Osteoblast (primary cell): Measurements from ENCODE around the gene PAK3. TPM values are rescaled to one million over a fixed set of nuclear protein-coding genes. Genes with fewer than 3 reads are reported as not detected.
A peak's percentile ranks its signal among the peaks of the same experiment; 100 is the strongest.

Experiments
- DNase-seq: peaks from one replicate; pipeline ENCODE4 v3.0.0; 2011; ENCODE audit warnings: low spot score, mixed read lengths; ENCODE audit not compliant: insufficient read length; ENCODE audit errors: missing footprints
- H2AFZ ChIP-seq: 2 replicates; pipeline ENCODE4 v1.6.0; 2011; ENCODE audit warnings: mild to moderate bottlenecking, low read length
- H3K27ac ChIP-seq: 2 replicates; pipeline ENCODE4 v1.5.1; 2011; ENCODE audit warnings: mild to moderate bottlenecking, low read depth, low read length, moderate library complexity
- H3K27me3 ChIP-seq: 2 replicates; pipeline ENCODE4 v1.6.0; 2012; ENCODE audit warnings: mild to moderate bottlenecking, control low read depth, inconsistent platforms, low read length, moderate library complexity; ENCODE audit not compliant: insufficient read depth
- H3K36me3 ChIP-seq: 2 replicates; pipeline ENCODE4 v1.5.1; 2011; ENCODE audit warnings: mild to moderate bottlenecking, low read length, control low read depth, moderate library complexity; ENCODE audit not compliant: insufficient read depth
- H3K4me1 ChIP-seq: 2 replicates; pipeline ENCODE4 v1.5.1; 2011; ENCODE audit warnings: mild to moderate bottlenecking, low read length, control low read depth, moderate library complexity; ENCODE audit not compliant: insufficient read depth
- H3K4me2 ChIP-seq: 2 replicates; pipeline ENCODE4 v1.6.0; 2011; ENCODE audit warnings: mild to moderate bottlenecking, low read length; ENCODE audit not compliant: insufficient read depth
- H3K4me3 ChIP-seq: fragments of 200-600 bp; sonication (generic); 3 replicates; pipeline ENCODE4 v1.5.1; 2012; ENCODE audit warnings: mild to moderate bottlenecking, low read length, inconsistent platforms; ENCODE audit not compliant: insufficient read depth
- H3K79me2 ChIP-seq: 2 replicates; pipeline ENCODE4 v1.6.0; 2012; ENCODE audit warnings: mild to moderate bottlenecking, low read length, control low read depth, inconsistent platforms; ENCODE audit not compliant: insufficient read depth
- H3K9me3 ChIP-seq: 2 replicates; pipeline ENCODE4 v1.5.1; 2011; ENCODE audit warnings: low read depth, low read length, control low read depth
- H4K20me1 ChIP-seq: 2 replicates; pipeline ENCODE4 v1.6.0; 2012; ENCODE audit warnings: mild to moderate bottlenecking, low read length, control low read depth; ENCODE audit not compliant: insufficient read depth
- total RNA-seq: library from RNA; depleted of rRNA; stranded (reverse); fragments of >200 nt; gene quantifications from 2 replicates; pipeline ENCODE4 v1.2.3, GENCODE V29; 2012
- TF ChIP-seq, protein P1 (sequence below): IDR thresholded peaks from 2 replicates; pipeline ENCODE4 v1.5.1; 2011; ENCODE audit warnings: mild to moderate bottlenecking, low read depth, low read length, moderate library complexity; ENCODE audit errors: extremely low read depth

Gene PAK3
- total RNA-seq = 1.4 and 2.4 TPM in 2 replicates

DNA sequence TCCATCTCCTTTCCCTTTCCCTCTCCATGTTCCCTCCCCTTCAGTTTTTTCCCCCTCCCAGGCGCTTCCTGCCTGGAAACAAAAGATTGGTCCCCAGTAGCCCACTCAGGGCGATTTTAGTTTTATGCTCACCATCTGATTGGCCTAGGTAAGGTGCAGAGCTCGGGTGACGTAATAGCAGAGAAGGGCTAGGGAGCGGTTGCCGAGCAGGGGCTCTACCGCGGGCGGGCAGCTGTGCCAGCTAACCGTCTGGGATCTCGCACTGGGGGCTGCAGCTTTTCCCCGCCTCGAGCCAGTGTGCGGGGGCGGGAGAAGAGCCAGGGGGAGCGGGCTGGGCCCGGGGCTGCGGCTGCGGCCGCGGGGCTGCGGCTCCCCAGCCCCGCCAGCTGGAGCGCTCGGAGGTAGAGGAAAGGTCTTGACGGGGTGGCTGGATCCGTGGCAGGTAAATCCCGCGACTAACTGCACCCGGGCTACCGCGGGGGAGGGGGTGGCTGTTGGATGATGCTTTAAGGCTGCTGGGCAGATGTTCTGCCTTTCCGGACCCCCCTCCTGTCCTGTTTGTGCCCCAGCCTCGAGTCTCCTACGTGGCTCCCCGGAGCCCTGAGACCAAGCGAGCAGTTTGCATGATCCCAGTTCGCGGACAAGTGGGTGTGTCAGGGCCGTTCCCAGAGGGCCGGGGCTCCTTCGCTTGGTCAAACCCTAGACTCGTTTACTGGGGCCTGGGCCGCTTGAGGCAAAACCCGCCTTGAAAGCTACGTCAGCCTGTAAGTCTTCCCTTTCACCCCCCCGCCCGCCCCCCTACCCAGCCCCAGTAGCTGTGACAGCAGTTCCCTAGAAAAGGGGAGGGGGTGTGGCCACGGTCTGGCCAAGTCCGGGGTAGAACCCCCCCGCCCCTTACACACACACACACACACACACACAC is at the start of gene PAK3:
Gene PAK3 (plus strand): TSS at position 218 of the 922 bp plus-strand sequence. CDS start 26,913 bp downstream, outside the sequence.
- Histone ChIP-seq H3K9me3 (no peaks in the 10 kb centered on the region), H3K4me1 (no peaks in the 10 kb centered on the region), H3K4me3 (peak within 1 kb of the TSS; percentile 70), H3K4me2 (peak within 1 kb of the TSS; percentile 71), H3K36me3 (no peaks in the 10 kb centered on the region), H2AFZ (peak within 1 kb of the TSS; percentile 71), H3K27me3 (peaks cover 14% of the 10 kb centered on the region), H3K79me2 (no peaks in the 10 kb centered on the region), H4K20me1 (no peaks in the 10 kb centered on the region), H3K27ac (peak within 1 kb of the TSS; percentile 13)
- DNase-seq = peak; percentile 94
- TF ChIP-seq, protein P1, sequence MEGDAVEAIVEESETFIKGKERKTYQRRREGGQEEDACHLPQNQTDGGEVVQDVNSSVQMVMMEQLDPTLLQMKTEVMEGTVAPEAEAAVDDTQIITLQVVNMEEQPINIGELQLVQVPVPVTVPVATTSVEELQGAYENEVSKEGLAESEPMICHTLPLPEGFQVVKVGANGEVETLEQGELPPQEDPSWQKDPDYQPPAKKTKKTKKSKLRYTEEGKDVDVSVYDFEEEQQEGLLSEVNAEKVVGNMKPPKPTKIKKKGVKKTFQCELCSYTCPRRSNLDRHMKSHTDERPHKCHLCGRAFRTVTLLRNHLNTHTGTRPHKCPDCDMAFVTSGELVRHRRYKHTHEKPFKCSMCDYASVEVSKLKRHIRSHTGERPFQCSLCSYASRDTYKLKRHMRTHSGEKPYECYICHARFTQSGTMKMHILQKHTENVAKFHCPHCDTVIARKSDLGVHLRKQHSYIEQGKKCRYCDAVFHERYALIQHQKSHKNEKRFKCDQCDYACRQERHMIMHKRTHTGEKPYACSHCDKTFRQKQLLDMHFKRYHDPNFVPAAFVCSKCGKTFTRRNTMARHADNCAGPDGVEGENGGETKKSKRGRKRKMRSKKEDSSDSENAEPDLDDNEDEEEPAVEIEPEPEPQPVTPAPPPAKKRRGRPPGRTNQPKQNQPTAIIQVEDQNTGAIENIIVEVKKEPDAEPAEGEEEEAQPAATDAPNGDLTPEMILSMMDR = no peak

DNA sequence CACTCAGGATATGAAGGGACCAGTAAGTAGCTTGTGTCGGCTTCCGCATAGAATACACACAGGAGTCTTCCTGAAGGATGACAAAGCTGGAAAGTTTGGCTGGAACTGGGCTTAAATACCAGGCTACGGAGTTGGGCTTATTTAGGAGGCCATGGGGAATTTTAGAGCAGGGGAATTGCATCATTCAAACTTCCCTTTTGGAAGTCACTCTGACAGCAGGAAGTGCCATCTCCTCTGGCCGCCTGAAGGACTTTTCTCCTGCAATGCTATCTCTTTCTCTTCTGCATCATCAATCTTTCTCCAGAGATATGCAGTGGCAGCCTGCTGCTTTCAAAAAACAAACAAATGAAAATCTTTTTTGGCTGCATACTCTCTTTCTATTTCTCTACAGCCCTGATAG is 48.4 kb upstream of the PAK3 start:
- Histone ChIP-seq H3K9me3 (no peaks in the 10 kb centered on the region), H3K4me3 (no peak overlapping the region), H3K36me3 (no peaks in the 10 kb centered on the region), H3K27ac (no peak overlapping the region), H3K27me3 (peaks cover 4% of the 10 kb centered on the region), H3K4me1 (no peaks in the 10 kb centered on the region), H2AFZ (no peak overlapping the region), H3K4me2 (no peak overlapping the region), H3K79me2 (no peaks in the 10 kb centered on the region), H4K20me1 (no peaks in the 10 kb centered on the region)
- DNase-seq = no peak
- TF ChIP-seq, protein P1 = no peak

DNA sequence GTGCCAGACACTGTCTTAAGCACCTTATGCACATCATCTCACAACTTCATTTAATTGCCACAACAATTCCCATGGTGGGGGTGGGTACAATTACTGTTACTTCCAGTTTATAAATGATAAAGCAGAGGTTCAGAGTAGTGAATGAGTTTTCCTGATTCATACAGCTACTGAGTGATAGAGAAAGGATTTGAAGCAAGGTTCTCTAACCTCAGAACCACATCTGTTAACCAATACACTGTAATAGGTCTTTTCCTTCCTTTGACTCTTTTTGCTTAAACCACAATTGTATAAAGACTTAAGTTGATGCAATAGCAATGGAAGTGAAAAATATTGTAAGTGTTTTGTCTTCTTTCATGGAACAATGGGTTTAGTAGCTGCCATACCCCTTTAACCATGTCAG is 43.5 kb upstream of the PAK3 start:
- H3K27me3 ChIP-seq = peaks cover 3% of the 10 kb centered on the region
- H3K4me2 ChIP-seq = no peak overlapping the region
- no peak overlapping the region for H3K27ac ChIP-seq
- H3K9me3 ChIP-seq = no peaks in the 10 kb centered on the region
- H3K36me3 ChIP-seq = no peaks in the 10 kb centered on the region
- H4K20me1 ChIP-seq = no peaks in the 10 kb centered on the region
- TF ChIP-seq, protein P1 = no peak
- H3K4me3 ChIP-seq = no peak overlapping the region
- H3K79me2 ChIP-seq = no peaks in the 10 kb centered on the region
- no peak overlapping the region for H2AFZ ChIP-seq
- H3K4me1 ChIP-seq = no peaks in the 10 kb centered on the region
- DNase-seq = no peak

DNA sequence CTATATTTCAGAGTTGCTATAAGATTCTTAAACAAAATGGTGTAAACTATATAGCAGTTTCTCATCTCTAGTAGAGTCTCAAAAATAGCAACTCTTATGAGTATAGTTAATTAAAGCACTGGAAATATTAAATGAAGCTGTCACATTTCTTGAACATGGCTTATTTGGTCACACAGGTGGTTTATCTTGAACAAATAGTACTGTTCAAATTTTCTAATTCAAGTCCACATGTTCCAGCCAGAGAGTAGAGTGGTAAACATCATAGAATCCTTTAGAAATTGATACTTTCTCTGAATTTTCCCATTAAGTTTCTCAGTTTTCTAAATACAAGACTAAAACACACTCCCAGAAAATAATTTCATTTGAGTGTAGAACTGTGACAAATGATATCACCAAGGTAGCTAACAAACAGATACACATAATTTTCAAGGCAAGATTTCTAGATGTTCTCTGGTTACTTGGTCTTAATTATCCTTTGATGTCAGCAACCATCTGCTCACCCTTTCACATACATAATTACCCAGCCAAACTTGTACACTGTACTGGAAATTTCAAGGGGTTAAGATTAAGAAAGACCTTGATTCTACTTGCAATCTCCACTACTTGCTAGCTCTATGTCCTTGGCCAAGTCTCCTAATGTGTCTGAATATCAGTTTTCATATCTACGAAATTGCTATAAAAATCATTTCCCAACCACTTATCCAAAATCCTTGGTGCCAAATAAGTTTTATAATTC is 24.3 kb upstream of the PAK3 start:
- Histone ChIP-seq H3K36me3 (no peaks in the 10 kb centered on the region), H3K4me2 (no peak overlapping the region), H3K27me3 (peaks cover 12% of the 10 kb centered on the region), H3K4me3 (no peak overlapping the region), H4K20me1 (no peaks in the 10 kb centered on the region), H3K4me1 (no peaks in the 10 kb centered on the region), H3K9me3 (no peaks in the 10 kb centered on the region), H2AFZ (no peak overlapping the region), H3K79me2 (no peaks in the 10 kb centered on the region), H3K27ac (no peak overlapping the region)
- DNase-seq = no peak
- TF ChIP-seq, protein P1 = no peak
